Tibial nerve (tissue), 4 donors: ENCODE results near the gene GSPT2. TPM values are rescaled to one million over a fixed set of nuclear protein-coding genes. Genes with fewer than 3 reads are reported as not detected.

Experiments used
- DNase-seq, 2 donors: peaks; one replicate each; pipeline ENCODE4 v3.0.0-alpha.2; 2019; ENCODE audit warnings: low spot score in 2 of 2
- H3K27ac ChIP-seq, 4 donors: fragments of 200-600 bp; sonication (generic) in 3 of 4; one replicate each; pipeline ENCODE4 v1.5.1; 2017 to 2019; ENCODE audit warnings: mild to moderate bottlenecking in 1 of 4
- H3K27me3 ChIP-seq, 2 donors: fragments of 200-600 bp; sonication (generic) in 1 of 2; one replicate each; pipeline versions ENCODE4 v1.5.1 to v1.6.0; 2017 to 2019
- H3K36me3 ChIP-seq, 3 donors: fragments of 200-600 bp; sonication (generic); one replicate each; pipeline ENCODE4 v1.5.1; 2018 to 2019
- H3K4me1 ChIP-seq, 4 donors: fragments of 200-600 bp; sonication (generic) in 3 of 4; one replicate each; pipeline ENCODE4 v1.5.1; 2017 to 2019
- H3K4me3 ChIP-seq, 4 donors: fragments of 200-600 bp; sonication (generic) in 3 of 4; one replicate each; pipeline ENCODE4 v1.5.1; 2017 to 2019; ENCODE audit warnings: mild to moderate bottlenecking in 1 of 4, moderate library complexity in 1 of 4
- H3K9me3 ChIP-seq, 4 donors: fragments of 200-600 bp; sonication (generic) in 3 of 4; one replicate each; pipeline ENCODE4 v1.5.1; 2017 to 2019
- EP300 ChIP-seq, 2 donors: sonication (generic); formaldehyde crosslinking; IDR thresholded peaks; one replicate each; pipeline ENCODE4 v1.6.1; 2017; ENCODE audit warnings: antibody characterized with exemption in 2 of 2, mild to moderate bottlenecking in 1 of 2
- POLR2A ChIP-seq, 2 donors: fragments of 450-650 bp; IDR thresholded peaks; one replicate each; pipeline ENCODE4 v1.6.1; 2017; ENCODE audit warnings: antibody characterized with exemption in 2 of 2, mild to moderate bottlenecking in 2 of 2, moderate library complexity in 2 of 2
- WGBS, 2 donors: methylation state at CpG; one replicate each; pipeline ENCODE4 v1.1.5; 2018; 5-methylcytosine and 5-hydroxymethylcytosine counted together
- total RNA-seq, 4 donors: library from RNA; depleted of rRNA; stranded (reverse); fragments of >200 nt; gene quantifications; one replicate each; pipeline ENCODE4 v1.1.0, GENCODE V29; 2016
- TF ChIP-seq, protein P1 (sequence below), 5 experiments: fragments of 200-600 bp in 3 of 5; fragments of 450-650 bp in 2 of 5; sonication (generic) in 3 of 5; IDR thresholded peaks; one replicate each; pipeline ENCODE4 v1.5.1; 2016 to 2019; ENCODE audit warnings: antibody characterized with exemption in 5 of 5, mild to moderate bottlenecking in 3 of 5, moderate library complexity in 2 of 5

Gene GSPT2
- total RNA-seq, 4 donors from 2014 or later: 3.0 to 8.6 (median 6.1) TPM

DNA sequence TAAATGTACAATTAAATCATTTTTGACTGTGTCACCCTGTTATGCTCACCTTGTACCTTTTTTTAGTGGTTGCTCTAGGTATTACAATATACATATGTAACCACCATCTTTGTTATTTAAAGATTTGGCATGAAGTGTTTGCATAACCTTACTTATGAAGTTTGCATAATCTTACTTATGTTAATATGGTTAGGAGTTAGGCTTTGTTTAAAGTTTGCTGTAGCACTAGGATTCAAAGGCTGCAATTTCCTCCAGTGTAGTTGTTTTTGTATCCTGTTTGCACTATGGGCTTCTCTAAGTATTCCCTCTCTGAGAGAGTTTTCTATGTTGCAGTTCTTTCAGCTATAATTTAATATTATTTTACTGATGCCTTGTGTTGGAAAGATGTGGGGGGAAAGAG is 15.0 kb upstream of the GSPT2 start:
- Histone ChIP-seq H3K9me3 (no peaks in the 10 kb centered on the region), H3K27me3 (peaks cover 0 to 43% of the 10 kb centered on the region in 2 donors), H3K4me3 (no peak overlapping the region), H3K27ac (no peak overlapping the region), H3K36me3 (no peaks in the 10 kb centered on the region), H3K4me1 (no peaks in the 10 kb centered on the region)
- TF ChIP-seq, protein P1, sequence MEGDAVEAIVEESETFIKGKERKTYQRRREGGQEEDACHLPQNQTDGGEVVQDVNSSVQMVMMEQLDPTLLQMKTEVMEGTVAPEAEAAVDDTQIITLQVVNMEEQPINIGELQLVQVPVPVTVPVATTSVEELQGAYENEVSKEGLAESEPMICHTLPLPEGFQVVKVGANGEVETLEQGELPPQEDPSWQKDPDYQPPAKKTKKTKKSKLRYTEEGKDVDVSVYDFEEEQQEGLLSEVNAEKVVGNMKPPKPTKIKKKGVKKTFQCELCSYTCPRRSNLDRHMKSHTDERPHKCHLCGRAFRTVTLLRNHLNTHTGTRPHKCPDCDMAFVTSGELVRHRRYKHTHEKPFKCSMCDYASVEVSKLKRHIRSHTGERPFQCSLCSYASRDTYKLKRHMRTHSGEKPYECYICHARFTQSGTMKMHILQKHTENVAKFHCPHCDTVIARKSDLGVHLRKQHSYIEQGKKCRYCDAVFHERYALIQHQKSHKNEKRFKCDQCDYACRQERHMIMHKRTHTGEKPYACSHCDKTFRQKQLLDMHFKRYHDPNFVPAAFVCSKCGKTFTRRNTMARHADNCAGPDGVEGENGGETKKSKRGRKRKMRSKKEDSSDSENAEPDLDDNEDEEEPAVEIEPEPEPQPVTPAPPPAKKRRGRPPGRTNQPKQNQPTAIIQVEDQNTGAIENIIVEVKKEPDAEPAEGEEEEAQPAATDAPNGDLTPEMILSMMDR (IDR thresholded peaks at IDR 0.05): no peak
- no peak for TF ChIP-seq EP300 (IDR thresholded peaks at IDR 0.05)
- no peak for TF ChIP-seq POLR2A (IDR thresholded peaks at IDR 0.05)
- DNase-seq: no peak

DNA sequence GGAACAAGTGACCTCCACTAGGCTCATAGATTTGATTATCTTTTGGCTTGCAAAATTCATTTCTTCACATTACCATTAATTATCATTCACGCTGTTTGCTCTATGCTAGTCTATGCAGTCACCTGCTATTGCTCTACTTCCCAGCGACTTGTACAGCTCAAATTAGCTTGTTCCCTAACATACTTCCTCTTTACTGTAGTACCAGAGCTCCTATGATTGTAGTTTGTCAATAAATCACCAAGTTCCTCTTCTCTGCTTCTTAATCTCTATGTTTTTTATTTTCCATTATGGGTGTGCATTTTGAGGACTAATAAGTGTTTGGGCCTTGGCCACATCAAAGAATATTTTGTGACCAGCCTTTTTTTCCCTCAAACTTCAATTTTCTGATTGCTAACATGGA is 6.2 kb upstream of the GSPT2 start:
- no peak for DNase-seq
- TF ChIP-seq POLR2A (IDR thresholded peaks at IDR 0.05) (no peak), EP300 (IDR thresholded peaks at IDR 0.05) (no peak)
- TF ChIP-seq, protein P1 (IDR thresholded peaks at IDR 0.05): no peak
- H3K27ac ChIP-seq: no peak overlapping the region
- peaks cover 0 to 34% of the 10 kb centered on the region in 2 donors for H3K27me3 ChIP-seq
- H3K4me1 ChIP-seq: no peaks in the 10 kb centered on the region
- no peaks in the 10 kb centered on the region for H3K9me3 ChIP-seq
- no peaks in the 10 kb centered on the region for H3K36me3 ChIP-seq
- whole genome bisulfite sequencing, 2 donors: 68 to 80% methylated on average over 2 of the region's 2 CpGs
- no peak overlapping the region for H3K4me3 ChIP-seq

GRCh38 chrX:51742586-51742985 is 656 bp upstream of the GSPT2 start:
- H3K27ac ChIP-seq: peak overlapping the region in 1 of 4 donors; percentile 84
- 62 to 76% methylated on average over 3 of the region's 3 CpGs for WGBS, 2 donors
- H3K4me1 ChIP-seq: peaks cover 0 to 5% (median 0%) of the 10 kb centered on the region in 4 donors
- H3K9me3 ChIP-seq: peaks cover 0 to 8% (median 0%) of the 10 kb centered on the region in 4 donors
- H3K27me3 ChIP-seq: peaks cover 0 to 16% of the 10 kb centered on the region in 2 donors
- peak overlapping the region in 2 of 4 donors; percentile 56 to 72 for H3K4me3 ChIP-seq
- TF ChIP-seq, protein P1 (IDR thresholded peaks at IDR 0.05): no peak
- TF ChIP-seq POLR2A (IDR thresholded peaks at IDR 0.05): no peak
- TF ChIP-seq EP300 (IDR thresholded peaks at IDR 0.05): no peak
- peaks cover 0 to 9% (median 0%) of the 10 kb centered on the region in 3 donors for H3K36me3 ChIP-seq
- DNase-seq: no peak

DNA sequence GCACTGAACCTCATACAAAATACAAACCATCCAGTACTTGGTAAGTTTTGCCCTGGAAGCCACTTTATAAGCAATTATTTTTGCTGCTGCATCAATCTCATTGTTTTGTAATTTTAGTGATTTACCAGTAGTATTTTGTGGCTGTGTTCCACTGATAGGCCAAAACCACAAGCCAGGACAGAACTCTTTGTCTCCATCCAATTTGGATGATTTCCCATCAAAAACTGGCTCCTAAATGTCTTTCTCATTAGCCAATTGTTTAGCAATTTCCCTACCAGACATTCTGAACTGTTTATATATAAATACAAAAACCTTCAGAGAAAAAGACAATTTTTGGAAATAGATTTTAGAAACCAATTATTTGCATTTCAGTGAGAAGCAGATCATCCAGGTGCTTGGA is 4.4 kb downstream of the GSPT2 start:
- DNase-seq: no peak
- H3K27me3 ChIP-seq: peaks cover 0 to 4% of the 10 kb centered on the region in 2 donors
- H3K4me3 ChIP-seq: no peak overlapping the region
- peaks cover 0 to 8% (median 0%) of the 10 kb centered on the region in 4 donors for H3K9me3 ChIP-seq
- peaks cover 0 to 9% (median 0%) of the 10 kb centered on the region in 3 donors for H3K36me3 ChIP-seq
- TF ChIP-seq, protein P1 (IDR thresholded peaks at IDR 0.05): no peak
- no peak for TF ChIP-seq EP300 (IDR thresholded peaks at IDR 0.05)
- TF ChIP-seq POLR2A (IDR thresholded peaks at IDR 0.05): no peak
- H3K4me1 ChIP-seq: peaks cover 0 to 5% (median 0%) of the 10 kb centered on the region in 4 donors
- no peak overlapping the region for H3K27ac ChIP-seq

DNA sequence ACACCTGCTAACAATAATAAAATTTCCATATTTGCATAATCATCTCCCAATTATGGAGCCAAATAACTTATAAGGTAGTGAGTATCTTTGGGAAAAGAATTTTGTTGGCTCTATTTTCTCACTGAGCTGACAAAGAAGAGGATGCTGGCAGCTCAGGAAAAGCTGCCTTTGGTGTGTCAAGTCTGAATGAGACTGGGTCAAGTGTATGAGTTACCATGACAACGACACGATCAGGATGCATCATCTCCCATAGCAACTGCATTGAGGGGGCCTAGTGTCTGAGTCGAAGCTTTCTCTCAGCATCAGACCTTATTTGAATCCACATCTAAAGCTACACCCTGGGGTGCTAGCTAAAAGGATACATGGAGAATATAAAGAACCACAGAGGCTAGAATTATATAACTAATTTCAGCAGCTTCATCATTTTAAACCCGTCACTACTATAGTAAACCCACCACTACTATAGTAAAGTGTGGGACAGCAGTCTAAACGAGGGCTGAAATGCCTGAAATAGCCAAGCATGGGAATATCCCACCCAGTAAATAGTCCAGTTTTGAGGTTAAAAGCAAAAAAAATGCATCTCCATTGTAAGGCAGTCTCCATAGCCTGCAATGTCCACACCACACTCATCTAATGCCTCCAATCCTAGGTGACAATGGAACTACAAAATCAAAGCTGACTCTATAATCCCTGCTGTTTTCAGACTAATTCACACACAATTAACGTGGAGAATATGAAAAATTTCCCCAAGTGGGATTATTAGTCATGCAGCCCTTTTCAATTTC is 16.0 kb downstream of the GSPT2 start:
- DNase-seq: no peak
- no peak overlapping the region for H3K4me3 ChIP-seq
- H3K27ac ChIP-seq: no peak overlapping the region
- TF ChIP-seq POLR2A (IDR thresholded peaks at IDR 0.05) (no peak), EP300 (IDR thresholded peaks at IDR 0.05) (no peak)
- TF ChIP-seq, protein P1 (IDR thresholded peaks at IDR 0.05): no peak
- H3K27me3 ChIP-seq: peaks cover 0 to 16% of the 10 kb centered on the region in 2 donors
- 44 to 49% methylated on average over 6 of the region's 6 CpGs for WGBS, 2 donors
- no peaks in the 10 kb centered on the region for H3K4me1 ChIP-seq
- H3K36me3 ChIP-seq: no peaks in the 10 kb centered on the region
- no peaks in the 10 kb centered on the region for H3K9me3 ChIP-seq
